Prostate gland (tissue), 2 donors: ENCODE data around the gene NSD1. TPM values are rescaled to one million over a fixed set of nuclear protein-coding genes. Genes with fewer than 3 reads are reported as not detected.
A peak's percentile ranks its signal among the peaks of the same experiment; 100 is the strongest.

Experiments used
- DNase-seq: peaks from one replicate; pipeline ENCODE4 v3.0.0-alpha.2; 2019; ENCODE audit warnings: low spot score
- H3K27ac ChIP-seq, 2 donors: fragments of 200-600 bp; sonication (generic); 2 replicates each; pipeline ENCODE4 v1.5.1; 2017 to 2019
- H3K27me3 ChIP-seq: fragments of 200-600 bp; sonication (generic); replicated peaks from 2 replicates; pipeline ENCODE4 v1.5.1; 2019; ENCODE audit not compliant: insufficient read depth
- H3K36me3 ChIP-seq, 2 donors: fragments of 200-600 bp; sonication (generic); 1 replicate in 1 of 2; 2 replicates in 1 of 2; pipeline versions ENCODE4 v1.5.1 to v1.8.1; 2017 to 2019
- H3K4me1 ChIP-seq: fragments of 200-600 bp; sonication (generic); replicated peaks from 2 replicates; pipeline ENCODE4 v1.5.1; 2019
- H3K4me3 ChIP-seq, 2 donors: fragments of 200-600 bp; sonication (generic); 2 replicates each; pipeline ENCODE4 v1.5.1; 2017 to 2019
- H3K9me3 ChIP-seq: fragments of 200-600 bp; sonication (generic); 2 replicates; pipeline ENCODE4 v1.5.1; 2017
- POLR2A ChIP-seq: fragments of 450-650 bp; IDR thresholded peaks from one replicate; pipeline ENCODE4 v1.6.1; 2016; ENCODE audit warnings: antibody characterized with exemption, mild to moderate bottlenecking
- POLR2AphosphoS5 ChIP-seq: sonication (generic); formaldehyde crosslinking; IDR thresholded peaks from one replicate; pipeline ENCODE4 v1.6.1; 2017; ENCODE audit warnings: antibody characterized with exemption
- WGBS: methylation state at CpG from one replicate; pipeline ENCODE4 v1.1.5; 2018; 5-methylcytosine and 5-hydroxymethylcytosine counted together
- intact Hi-C: fragments of 100-400 bp; cut with DNase I; formaldehyde crosslinking; loops from one replicate; pipeline ENCODE4 v1.14.2; 2022
- total RNA-seq, 2 donors: library from RNA; depleted of rRNA; stranded (reverse); fragments of >200 nt; gene quantifications; one replicate each; pipeline ENCODE4 v1.1.0, GENCODE V29; 2016
- TF ChIP-seq, protein P1 (sequence below), 4 experiments: fragments of 200-600 bp in 2 of 4; fragments of 450-650 bp in 2 of 4; sonication (generic) in 2 of 4; IDR thresholded peaks; 1 replicate in 3 of 4; 2 replicates in 1 of 4; pipeline ENCODE4 v1.5.1; 2016 to 2019; ENCODE audit warnings: antibody characterized with exemption in 4 of 4, mild to moderate bottlenecking in 2 of 4, moderate library complexity in 2 of 4

Gene NSD1
- total RNA-seq, 2 donors from 2014 or later = 37.2 to 53.9 TPM

DNA sequence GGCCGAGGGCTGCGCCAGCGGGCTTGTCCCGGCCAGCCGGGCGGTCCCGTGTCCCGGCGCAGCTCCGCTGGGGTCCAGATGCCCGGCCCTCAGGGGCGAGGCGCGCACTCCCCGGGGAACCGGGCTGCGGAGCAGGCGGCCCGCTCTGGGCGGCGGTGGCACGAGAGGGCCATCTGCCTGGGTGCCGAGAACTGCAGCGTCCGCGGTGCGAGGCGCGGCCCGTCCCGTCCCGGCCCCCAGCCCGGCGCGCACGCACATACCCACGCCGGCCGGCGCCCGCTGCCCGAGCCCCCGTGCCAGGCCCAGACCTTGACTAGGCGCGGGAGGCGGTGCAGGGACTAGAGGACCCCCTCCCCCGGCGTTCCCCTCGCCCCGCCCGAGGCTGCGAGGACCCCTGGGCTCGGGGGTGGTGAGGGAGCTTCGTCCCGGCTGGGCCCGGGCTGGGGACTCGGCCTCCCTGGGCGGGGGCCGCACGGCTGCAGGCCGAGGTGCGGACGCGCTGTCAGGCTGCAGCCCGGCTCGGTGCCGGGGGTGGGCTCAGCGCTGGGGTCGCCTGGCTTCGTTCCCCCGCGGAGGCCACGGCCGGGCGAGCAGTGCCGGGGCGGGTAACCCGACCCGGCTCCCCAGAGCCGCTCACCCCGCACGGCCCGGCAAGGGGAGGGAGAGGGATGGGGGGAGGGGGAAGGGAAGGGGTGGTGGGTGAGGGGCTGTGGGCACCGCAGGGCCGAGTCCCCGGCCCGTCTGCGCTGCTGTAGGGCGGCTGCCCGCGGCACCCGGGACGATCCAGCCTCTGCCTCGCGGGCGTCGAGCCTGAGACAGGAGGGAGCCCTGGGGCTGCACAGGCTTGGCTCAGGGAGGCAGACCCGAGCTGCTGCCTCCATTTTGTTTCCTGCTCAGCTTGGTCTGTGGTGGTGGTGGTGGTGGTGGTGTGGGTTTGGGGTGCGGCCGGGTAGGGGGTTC, 1.2 kb upstream of the NSD1 start:
- peaks cover 9% of the 10 kb centered on the region for H3K4me1 ChIP-seq
- peak overlapping the region; percentile 86 to 91 for H3K27ac ChIP-seq
- intact Hi-C loops = loop anchor here (5.0 kb wide), 1 partner anchor 235 kb away; no protein-coding TSS in a partner anchor
- H3K9me3 ChIP-seq = no peaks in the 10 kb centered on the region
- DNase-seq = no peak
- no peaks in the 10 kb centered on the region for H3K27me3 ChIP-seq
- H3K4me3 ChIP-seq = peak overlapping the region; percentile 74
- TF ChIP-seq, protein P1, sequence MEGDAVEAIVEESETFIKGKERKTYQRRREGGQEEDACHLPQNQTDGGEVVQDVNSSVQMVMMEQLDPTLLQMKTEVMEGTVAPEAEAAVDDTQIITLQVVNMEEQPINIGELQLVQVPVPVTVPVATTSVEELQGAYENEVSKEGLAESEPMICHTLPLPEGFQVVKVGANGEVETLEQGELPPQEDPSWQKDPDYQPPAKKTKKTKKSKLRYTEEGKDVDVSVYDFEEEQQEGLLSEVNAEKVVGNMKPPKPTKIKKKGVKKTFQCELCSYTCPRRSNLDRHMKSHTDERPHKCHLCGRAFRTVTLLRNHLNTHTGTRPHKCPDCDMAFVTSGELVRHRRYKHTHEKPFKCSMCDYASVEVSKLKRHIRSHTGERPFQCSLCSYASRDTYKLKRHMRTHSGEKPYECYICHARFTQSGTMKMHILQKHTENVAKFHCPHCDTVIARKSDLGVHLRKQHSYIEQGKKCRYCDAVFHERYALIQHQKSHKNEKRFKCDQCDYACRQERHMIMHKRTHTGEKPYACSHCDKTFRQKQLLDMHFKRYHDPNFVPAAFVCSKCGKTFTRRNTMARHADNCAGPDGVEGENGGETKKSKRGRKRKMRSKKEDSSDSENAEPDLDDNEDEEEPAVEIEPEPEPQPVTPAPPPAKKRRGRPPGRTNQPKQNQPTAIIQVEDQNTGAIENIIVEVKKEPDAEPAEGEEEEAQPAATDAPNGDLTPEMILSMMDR (IDR thresholded peaks at IDR 0.05) = no peak
- TF ChIP-seq POLR2AphosphoS5 (no peak), POLR2A (no peak)
- no peaks in the 10 kb centered on the region for H3K36me3 ChIP-seq
- WGBS = 6% methylated on average over 37 of the region's 100 CpGs

GRCh38 chr5:177133853-177134696, 502 bp downstream of the NSD1 start:
- H3K9me3 ChIP-seq = no peaks in the 10 kb centered on the region
- 1% methylated on average over 67 of the region's 83 CpGs for WGBS

GRCh38 chr5:177134697-177135225, 1.2 kb downstream of the NSD1 start:
- TF ChIP-seq POLR2AphosphoS5 (no peak), POLR2A (no peak)
- TF ChIP-seq, protein P1 (IDR thresholded peaks at IDR 0.05) = no peak
- H3K4me3 ChIP-seq = peak overlapping the region; percentile 74
- peaks cover 9% of the 10 kb centered on the region for H3K4me1 ChIP-seq
- no peak for DNase-seq
- 13% methylated on average over 13 of the region's 13 CpGs for WGBS
- H3K27ac ChIP-seq = peak overlapping the region; percentile 86 to 91
- H3K27me3 ChIP-seq = no peaks in the 10 kb centered on the region
- no peaks in the 10 kb centered on the region for H3K9me3 ChIP-seq
- no peaks in the 10 kb centered on the region for H3K36me3 ChIP-seq
- intact Hi-C loops = loop anchor here (5.0 kb wide), 1 partner anchor 233 kb away; no protein-coding TSS in a partner anchor

More at GRCh38 chr5:177133853-177134696, 502 bp downstream of the NSD1 start:
- no peaks in the 10 kb centered on the region for H3K27me3 ChIP-seq
- H3K27ac ChIP-seq = peak overlapping the region; percentile 86 to 91
- H3K4me3 ChIP-seq = peak overlapping the region; percentile 74
- TF ChIP-seq, protein P1 (IDR thresholded peaks at IDR 0.05) = no peak
- TF ChIP-seq POLR2AphosphoS5 = no peak
- no peak for TF ChIP-seq POLR2A
- no peak for DNase-seq
- peaks cover 9% of the 10 kb centered on the region for H3K4me1 ChIP-seq
- intact Hi-C loops = loop anchor here (5.0 kb wide), 1 partner anchor 233 kb away; no protein-coding TSS in a partner anchor
- H3K36me3 ChIP-seq = no peaks in the 10 kb centered on the region

- no peaks in the 10 kb centered on the region for H3K36me3 ChIP-seq
- 90% methylated on average over 2 of the region's 2 CpGs for WGBS
- intact Hi-C loops = no loop called here
- no peak overlapping the region for H3K27ac ChIP-seq
- TF ChIP-seq POLR2A = no peak
- no peak for TF ChIP-seq POLR2AphosphoS5
- TF ChIP-seq, protein P1 (IDR thresholded peaks at IDR 0.05) = no peak
- H3K4me1 ChIP-seq = peaks cover 1% of the 10 kb centered on the region
- no peak overlapping the region for H3K4me3 ChIP-seq
- DNase-seq = no peak
- no peaks in the 10 kb centered on the region for H3K27me3 ChIP-seq
- H3K9me3 ChIP-seq = no peaks in the 10 kb centered on the region
Measured at GRCh38 chr5:177140312-177140711, 6.7 kb downstream of the NSD1 start.
